GM23338 (cell line): ENCODE data around the gene NELL2. TPM values are rescaled to one million over a fixed set of nuclear protein-coding genes. Genes with fewer than 3 reads are reported as not detected.

ENCODE experiments used
- ATAC-seq: fragments of 200-7000 bp; cut with Tn5 transposase; 3 replicates; pipeline ENCODE4 v1.9.1; 2020
- DNase-seq: peaks from one replicate; pipeline ENCODE4 v3.0.0-alpha.2; 2015; ENCODE audit warnings: low spot score
- H2AFZ ChIP-seq: fragments of 200-600 bp; sonication (generic); 2 replicates; pipeline ENCODE4 v1.8.0; 2016; ENCODE audit warnings: antibody characterized with exemption, mild to moderate bottlenecking, moderate library complexity
- H3F3A ChIP-seq: fragments of 200-600 bp; sonication (generic); replicated peaks from 2 replicates; pipeline ENCODE4 v1.8.0; 2017; ENCODE audit warnings: antibody characterized with exemption, mixed run types, low read depth
- H3K27ac ChIP-seq: fragments of 200-600 bp; sonication (generic); 2 replicates; pipeline ENCODE4 v1.6.1; 2016; ENCODE audit warnings: low read depth
- H3K27me3 ChIP-seq: fragments of 200-600 bp; sonication (generic); 2 replicates; pipeline ENCODE4 v1.8.0; 2016; ENCODE audit warnings: mild to moderate bottlenecking, mixed run types, moderate library complexity; ENCODE audit not compliant: insufficient read depth
- H3K36me3 ChIP-seq: fragments of 200-600 bp; sonication (generic); 2 replicates; pipeline ENCODE4 v1.8.0; 2016; ENCODE audit warnings: mild to moderate bottlenecking; ENCODE audit not compliant: insufficient read depth
- H3K4me1 ChIP-seq: fragments of 200-600 bp; sonication (generic); 2 replicates; pipeline ENCODE4 v1.8.0; 2016; ENCODE audit warnings: mild to moderate bottlenecking, moderate library complexity; ENCODE audit not compliant: insufficient read depth
- H3K4me2 ChIP-seq: fragments of 200-600 bp; sonication (generic); 2 replicates; pipeline ENCODE4 v1.7.1; 2017; ENCODE audit warnings: mixed run types
- H3K4me3 ChIP-seq: fragments of 200-600 bp; sonication (generic); 2 replicates; pipeline ENCODE4 v1.6.1; 2016; ENCODE audit warnings: mixed run types
- H3K79me2 ChIP-seq: fragments of 200-600 bp; sonication (generic); replicated peaks from 2 replicates; pipeline ENCODE4 v1.8.0; 2017; ENCODE audit warnings: mild to moderate bottlenecking; ENCODE audit not compliant: insufficient read depth
- H3K9me2 ChIP-seq: fragments of 200-600 bp; sonication (generic); 2 replicates; pipeline ENCODE4 v1.8.0; 2017; ENCODE audit not compliant: insufficient read depth
- H4K20me1 ChIP-seq: fragments of 200-600 bp; sonication (generic); replicated peaks from 2 replicates; pipeline ENCODE4 v1.8.0; 2017; ENCODE audit warnings: mild to moderate bottlenecking; ENCODE audit not compliant: insufficient read depth
- H3K27ac Mint-ChIP-seq: 2 replicates; pipeline ENCODE4 v1.8.0; 2020; ENCODE audit warnings: inconsistent platforms, mild to moderate bottlenecking, moderate library complexity, mixed read lengths
- H3K27me3 Mint-ChIP-seq: 3 replicates; pipeline ENCODE4 v1.8.0; 2022; ENCODE audit warnings: low read depth, mild to moderate bottlenecking, moderate library complexity, mixed read lengths, inconsistent platforms; ENCODE audit not compliant: insufficient read depth, poor library complexity
- H3K36me3 Mint-ChIP-seq: 3 replicates; pipeline ENCODE4 v1.8.0; 2021; ENCODE audit warnings: low read depth, mild to moderate bottlenecking, inconsistent platforms, moderate library complexity, mixed read lengths
- H3K4me1 Mint-ChIP-seq: 3 replicates; pipeline ENCODE4 v1.8.0; 2020; ENCODE audit warnings: mild to moderate bottlenecking, inconsistent platforms, mixed read lengths
- H3K4me3 Mint-ChIP-seq: 3 replicates; pipeline ENCODE4 v1.8.0; 2021; ENCODE audit warnings: moderate library complexity, mild to moderate bottlenecking, inconsistent platforms, mixed read lengths
- H3K9me3 Mint-ChIP-seq: 3 replicates; pipeline ENCODE4 v1.8.0; 2020; ENCODE audit warnings: moderate library complexity, mild to moderate bottlenecking, inconsistent platforms, mixed read lengths
- CREB1 ChIP-seq: fragments of 250-450 bp; sonication (Bioruptor Pico); IDR thresholded peaks from 2 replicates; pipeline ENCODE4 v1.5.0; 2020; ENCODE audit warnings: low read depth, mild to moderate bottlenecking, moderate library complexity
- ETS1 ChIP-seq: IDR thresholded peaks from 2 replicates; pipeline ENCODE4 v1.6.1; 2016; ENCODE audit warnings: antibody characterized with exemption
- EZH2 ChIP-seq: fragments of 200-600 bp; sonication (generic); IDR thresholded peaks from one replicate; pipeline ENCODE4 v1.8.0; 2017; ENCODE audit warnings: antibody characterized with exemption, mild to moderate bottlenecking, low read depth; ENCODE audit not compliant: unreplicated experiment
- EZH2phosphoT487 ChIP-seq: fragments of 200-600 bp; sonication (generic); IDR thresholded peaks from one replicate; pipeline ENCODE4 v1.8.1; 2018; ENCODE audit warnings: antibody characterized with exemption; ENCODE audit not compliant: unreplicated experiment
- JUNB ChIP-seq: IDR thresholded peaks from one replicate; pipeline ENCODE4 v1.6.1; 2016; ENCODE audit warnings: antibody characterized with exemption; ENCODE audit not compliant: unreplicated experiment
- NANOG ChIP-seq: IDR thresholded peaks from 2 replicates; pipeline ENCODE4 v1.6.1; 2016; ENCODE audit warnings: antibody characterized with exemption, borderline replicate concordance
- POLR2AphosphoS5 ChIP-seq: IDR thresholded peaks from 2 replicates; pipeline ENCODE4 v1.6.1; 2016; ENCODE audit warnings: antibody characterized with exemption, low read depth
- STAT1 ChIP-seq: IDR thresholded peaks from one replicate; pipeline ENCODE4 v1.6.1; 2016; ENCODE audit warnings: antibody characterized with exemption; ENCODE audit not compliant: unreplicated experiment
- ZNF114 ChIP-seq: fragments of 250-450 bp; sonication (Bioruptor Pico); IDR thresholded peaks from 2 replicates; pipeline ENCODE4 v1.5.0; 2020; ENCODE audit warnings: mild to moderate bottlenecking, moderate library complexity
- ZNF331 ChIP-seq: fragments of 250-450 bp; sonication (Bioruptor Pico); IDR thresholded peaks from 2 replicates; pipeline ENCODE4 v1.5.0; 2020; ENCODE audit warnings: low read depth, mild to moderate bottlenecking, moderate library complexity
- polyA plus RNA-seq: library from polyadenylated mRNA; unstranded; fragments of >200 nt; fragmentation: Nextera tagmentation; extraction: Ambion mirVana; gene quantifications from 2 replicates; pipeline ENCODE4 v1.2.1, GENCODE V29; 2016
- total RNA-seq: library from RNA; depleted of rRNA; stranded (reverse); fragments of >200 nt; shearing (Covaris generic); gene quantifications from 2 replicates; pipeline ENCODE4 v1.2.3, GENCODE V29; 2014
- TF ChIP-seq, protein P1 (sequence below): fragments of 250-450 bp; sonication (Bioruptor Pico); IDR thresholded peaks from 2 replicates; pipeline ENCODE4 v1.5.0; 2020; ENCODE audit warnings: mild to moderate bottlenecking, moderate library complexity
- TF ChIP-seq, protein P2 (sequence below): IDR thresholded peaks from one replicate; pipeline ENCODE4 v1.6.1; 2018; ENCODE audit warnings: antibody characterized with exemption; ENCODE audit not compliant: unreplicated experiment
- TF ChIP-seq, protein P3 (sequence below), 2 experiments: fragments of 200-600 bp in 1 of 2; sonication (generic) in 1 of 2; conservative IDR thresholded peaks; 2 replicates each; pipeline versions ENCODE4 v1.5.1 to v1.6.1; 2016 to 2017; ENCODE audit warnings: antibody characterized with exemption in 2 of 2, low read depth in 2 of 2, mild to moderate bottlenecking in 2 of 2, moderate library complexity in 1 of 2

The NELL2 gene
- total and polyA plus RNA-seq, 2 experiments from 2014 or later: 25.1 to 99.5 TPM

DNA sequence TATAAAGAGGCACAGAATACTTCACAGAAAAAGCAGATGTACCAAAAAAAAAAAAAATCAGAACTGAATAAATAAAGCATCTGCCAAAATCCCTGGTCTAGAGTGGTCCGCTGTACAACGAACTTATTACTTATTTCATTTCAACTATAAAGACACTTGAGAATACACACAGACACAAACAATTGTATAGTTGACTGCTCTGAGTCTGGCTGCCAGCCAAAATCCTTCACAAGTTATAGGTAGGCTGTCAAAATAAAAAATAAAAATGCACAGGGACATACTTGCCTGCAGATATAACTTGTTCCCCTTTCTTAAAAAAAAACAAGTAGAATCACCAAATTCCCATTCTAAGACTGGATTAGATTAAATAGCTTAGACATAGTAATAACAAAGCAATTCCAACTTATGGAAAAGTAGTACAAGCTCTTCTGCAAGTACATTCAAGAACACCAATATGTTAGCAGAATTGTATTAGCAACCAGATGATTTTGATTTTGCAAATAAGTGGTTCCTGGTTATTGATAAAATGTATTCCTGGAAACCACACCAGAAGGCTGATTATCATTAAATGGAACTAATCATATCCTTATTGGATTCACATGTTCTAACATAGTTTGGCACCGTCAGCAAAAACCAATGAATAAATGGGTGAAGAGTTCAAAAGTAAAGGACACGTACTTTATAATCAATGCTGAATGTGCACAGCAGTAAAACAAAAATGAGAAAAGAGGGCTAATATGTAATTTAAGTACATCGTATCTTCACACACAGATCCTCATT is 248.5 kb downstream of the NELL2 start:
- Mint-ChIP-seq H3K4me3 (no peak overlapping the region), H3K27ac (no peak overlapping the region), H3K4me1 (peaks cover 24% of the 10 kb centered on the region), H3K27me3 (no peaks in the 10 kb centered on the region), H3K36me3 (no peaks in the 10 kb centered on the region), H3K9me3 (no peaks in the 10 kb centered on the region)
- Histone ChIP-seq H3K27me3 (no peaks in the 10 kb centered on the region), H3K4me3 (no peak overlapping the region), H3F3A (no peaks in the 10 kb centered on the region), H2AFZ (no peak overlapping the region), H3K4me2 (no peak overlapping the region), H4K20me1 (no peaks in the 10 kb centered on the region), H3K4me1 (peaks cover 14% of the 10 kb centered on the region), H3K36me3 (no peaks in the 10 kb centered on the region), H3K27ac (no peak overlapping the region), H3K9me2 (no peaks in the 10 kb centered on the region), H3K79me2 (no peaks in the 10 kb centered on the region)
- no peak for ATAC-seq
- TF ChIP-seq POLR2AphosphoS5 (no peak), EZH2 (no peak), CREB1 (CRISPR knock-in tag) (no peak), EZH2phosphoT487 (no peak), STAT1 (no peak), ETS1 (no peak), ZNF114 (CRISPR knock-in tag) (no peak), ZNF331 (CRISPR knock-in tag) (no peak), NANOG (no peak), JUNB (no peak)
- TF ChIP-seq, protein P1, sequence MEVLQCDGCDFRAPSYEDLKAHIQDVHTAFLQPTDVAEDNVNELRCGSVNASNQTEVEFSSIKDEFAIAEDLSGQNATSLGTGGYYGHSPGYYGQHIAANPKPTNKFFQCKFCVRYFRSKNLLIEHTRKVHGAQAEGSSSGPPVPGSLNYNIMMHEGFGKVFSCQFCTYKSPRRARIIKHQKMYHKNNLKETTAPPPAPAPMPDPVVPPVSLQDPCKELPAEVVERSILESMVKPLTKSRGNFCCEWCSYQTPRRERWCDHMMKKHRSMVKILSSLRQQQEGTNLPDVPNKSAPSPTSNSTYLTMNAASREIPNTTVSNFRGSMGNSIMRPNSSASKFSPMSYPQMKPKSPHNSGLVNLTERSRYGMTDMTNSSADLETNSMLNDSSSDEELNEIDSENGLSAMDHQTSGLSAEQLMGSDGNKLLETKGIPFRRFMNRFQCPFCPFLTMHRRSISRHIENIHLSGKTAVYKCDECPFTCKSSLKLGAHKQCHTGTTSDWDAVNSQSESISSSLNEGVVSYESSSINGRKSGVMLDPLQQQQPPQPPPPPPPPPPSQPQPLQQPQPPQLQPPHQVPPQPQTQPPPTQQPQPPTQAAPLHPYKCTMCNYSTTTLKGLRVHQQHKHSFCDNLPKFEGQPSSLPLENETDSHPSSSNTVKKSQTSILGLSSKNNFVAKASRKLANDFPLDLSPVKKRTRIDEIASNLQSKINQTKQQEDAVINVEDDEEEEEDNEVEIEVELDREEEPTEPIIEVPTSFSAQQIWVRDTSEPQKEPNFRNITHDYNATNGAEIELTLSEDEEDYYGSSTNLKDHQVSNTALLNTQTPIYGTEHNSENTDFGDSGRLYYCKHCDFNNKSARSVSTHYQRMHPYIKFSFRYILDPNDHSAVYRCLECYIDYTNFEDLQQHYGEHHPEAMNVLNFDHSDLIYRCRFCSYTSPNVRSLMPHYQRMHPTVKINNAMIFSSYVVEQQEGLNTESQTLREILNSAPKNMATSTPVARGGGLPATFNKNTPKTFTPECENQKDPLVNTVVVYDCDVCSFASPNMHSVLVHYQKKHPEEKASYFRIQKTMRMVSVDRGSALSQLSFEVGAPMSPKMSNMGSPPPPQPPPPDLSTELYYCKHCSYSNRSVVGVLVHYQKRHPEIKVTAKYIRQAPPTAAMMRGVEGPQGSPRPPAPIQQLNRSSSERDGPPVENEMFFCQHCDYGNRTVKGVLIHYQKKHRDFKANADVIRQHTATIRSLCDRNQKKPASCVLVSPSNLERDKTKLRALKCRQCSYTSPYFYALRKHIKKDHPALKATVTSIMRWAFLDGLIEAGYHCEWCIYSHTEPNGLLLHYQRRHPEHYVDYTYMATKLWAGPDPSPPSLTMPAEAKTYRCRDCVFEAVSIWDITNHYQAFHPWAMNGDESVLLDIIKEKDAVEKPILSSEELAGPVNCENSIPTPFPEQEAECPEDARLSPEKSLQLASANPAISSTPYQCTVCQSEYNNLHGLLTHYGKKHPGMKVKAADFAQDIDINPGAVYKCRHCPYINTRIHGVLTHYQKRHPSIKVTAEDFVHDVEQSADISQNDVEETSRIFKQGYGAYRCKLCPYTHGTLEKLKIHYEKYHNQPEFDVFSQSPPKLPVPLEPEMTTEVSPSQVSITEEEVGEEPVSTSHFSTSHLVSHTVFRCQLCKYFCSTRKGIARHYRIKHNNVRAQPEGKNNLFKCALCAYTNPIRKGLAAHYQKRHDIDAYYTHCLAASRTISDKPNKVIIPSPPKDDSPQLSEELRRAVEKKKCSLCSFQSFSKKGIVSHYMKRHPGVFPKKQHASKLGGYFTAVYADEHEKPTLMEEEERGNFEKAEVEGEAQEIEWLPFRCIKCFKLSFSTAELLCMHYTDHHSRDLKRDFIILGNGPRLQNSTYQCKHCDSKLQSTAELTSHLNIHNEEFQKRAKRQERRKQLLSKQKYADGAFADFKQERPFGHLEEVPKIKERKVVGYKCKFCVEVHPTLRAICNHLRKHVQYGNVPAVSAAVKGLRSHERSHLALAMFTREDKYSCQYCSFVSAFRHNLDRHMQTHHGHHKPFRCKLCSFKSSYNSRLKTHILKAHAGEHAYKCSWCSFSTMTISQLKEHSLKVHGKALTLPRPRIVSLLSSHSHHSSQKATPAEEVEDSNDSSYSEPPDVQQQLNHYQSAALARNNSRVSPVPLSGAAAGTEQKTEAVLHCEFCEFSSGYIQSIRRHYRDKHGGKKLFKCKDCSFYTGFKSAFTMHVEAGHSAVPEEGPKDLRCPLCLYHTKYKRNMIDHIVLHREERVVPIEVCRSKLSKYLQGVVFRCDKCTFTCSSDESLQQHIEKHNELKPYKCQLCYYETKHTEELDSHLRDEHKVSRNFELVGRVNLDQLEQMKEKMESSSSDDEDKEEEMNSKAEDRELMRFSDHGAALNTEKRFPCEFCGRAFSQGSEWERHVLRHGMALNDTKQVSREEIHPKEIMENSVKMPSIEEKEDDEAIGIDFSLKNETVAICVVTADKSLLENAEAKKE: no peak
- TF ChIP-seq, protein P2, sequence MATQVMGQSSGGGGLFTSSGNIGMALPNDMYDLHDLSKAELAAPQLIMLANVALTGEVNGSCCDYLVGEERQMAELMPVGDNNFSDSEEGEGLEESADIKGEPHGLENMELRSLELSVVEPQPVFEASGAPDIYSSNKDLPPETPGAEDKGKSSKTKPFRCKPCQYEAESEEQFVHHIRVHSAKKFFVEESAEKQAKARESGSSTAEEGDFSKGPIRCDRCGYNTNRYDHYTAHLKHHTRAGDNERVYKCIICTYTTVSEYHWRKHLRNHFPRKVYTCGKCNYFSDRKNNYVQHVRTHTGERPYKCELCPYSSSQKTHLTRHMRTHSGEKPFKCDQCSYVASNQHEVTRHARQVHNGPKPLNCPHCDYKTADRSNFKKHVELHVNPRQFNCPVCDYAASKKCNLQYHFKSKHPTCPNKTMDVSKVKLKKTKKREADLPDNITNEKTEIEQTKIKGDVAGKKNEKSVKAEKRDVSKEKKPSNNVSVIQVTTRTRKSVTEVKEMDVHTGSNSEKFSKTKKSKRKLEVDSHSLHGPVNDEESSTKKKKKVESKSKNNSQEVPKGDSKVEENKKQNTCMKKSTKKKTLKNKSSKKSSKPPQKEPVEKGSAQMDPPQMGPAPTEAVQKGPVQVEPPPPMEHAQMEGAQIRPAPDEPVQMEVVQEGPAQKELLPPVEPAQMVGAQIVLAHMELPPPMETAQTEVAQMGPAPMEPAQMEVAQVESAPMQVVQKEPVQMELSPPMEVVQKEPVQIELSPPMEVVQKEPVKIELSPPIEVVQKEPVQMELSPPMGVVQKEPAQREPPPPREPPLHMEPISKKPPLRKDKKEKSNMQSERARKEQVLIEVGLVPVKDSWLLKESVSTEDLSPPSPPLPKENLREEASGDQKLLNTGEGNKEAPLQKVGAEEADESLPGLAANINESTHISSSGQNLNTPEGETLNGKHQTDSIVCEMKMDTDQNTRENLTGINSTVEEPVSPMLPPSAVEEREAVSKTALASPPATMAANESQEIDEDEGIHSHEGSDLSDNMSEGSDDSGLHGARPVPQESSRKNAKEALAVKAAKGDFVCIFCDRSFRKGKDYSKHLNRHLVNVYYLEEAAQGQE: no peak
- TF ChIP-seq, protein P3, sequence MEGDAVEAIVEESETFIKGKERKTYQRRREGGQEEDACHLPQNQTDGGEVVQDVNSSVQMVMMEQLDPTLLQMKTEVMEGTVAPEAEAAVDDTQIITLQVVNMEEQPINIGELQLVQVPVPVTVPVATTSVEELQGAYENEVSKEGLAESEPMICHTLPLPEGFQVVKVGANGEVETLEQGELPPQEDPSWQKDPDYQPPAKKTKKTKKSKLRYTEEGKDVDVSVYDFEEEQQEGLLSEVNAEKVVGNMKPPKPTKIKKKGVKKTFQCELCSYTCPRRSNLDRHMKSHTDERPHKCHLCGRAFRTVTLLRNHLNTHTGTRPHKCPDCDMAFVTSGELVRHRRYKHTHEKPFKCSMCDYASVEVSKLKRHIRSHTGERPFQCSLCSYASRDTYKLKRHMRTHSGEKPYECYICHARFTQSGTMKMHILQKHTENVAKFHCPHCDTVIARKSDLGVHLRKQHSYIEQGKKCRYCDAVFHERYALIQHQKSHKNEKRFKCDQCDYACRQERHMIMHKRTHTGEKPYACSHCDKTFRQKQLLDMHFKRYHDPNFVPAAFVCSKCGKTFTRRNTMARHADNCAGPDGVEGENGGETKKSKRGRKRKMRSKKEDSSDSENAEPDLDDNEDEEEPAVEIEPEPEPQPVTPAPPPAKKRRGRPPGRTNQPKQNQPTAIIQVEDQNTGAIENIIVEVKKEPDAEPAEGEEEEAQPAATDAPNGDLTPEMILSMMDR (conservative IDR thresholded peaks at IDR 0.05; ENCODE audit: low read depth in 2 of 2): no peak
- no peak for DNase-seq
